Lower lobe of right lung (tissue), 2 donors: Measurements from ENCODE around the gene SLC11A2. TPM values are rescaled to one million over a fixed set of nuclear protein-coding genes. Genes with fewer than 3 reads are reported as not detected.
A peak's percentile ranks its signal among the peaks of the same experiment; 100 is the strongest.

Experiments used
- ATAC-seq, 2 donors: fragments of 200-7000 bp; cut with Tn5 transposase; one replicate each; pipeline ENCODE4 v1.9.1; 2020 to 2022; ENCODE audit warnings: mild to moderate bottlenecking in 2 of 2, moderate library complexity in 2 of 2
- DNase-seq: peaks from one replicate; pipeline ENCODE4 v3.0.0-alpha.2; 2020
- H3K27ac ChIP-seq: fragments of 200-600 bp; one replicate; pipeline ENCODE4 v1.8.0; 2022
- H3K27me3 ChIP-seq: fragments of 200-600 bp; one replicate; pipeline ENCODE4 v1.8.0; 2022; ENCODE audit warnings: low read depth
- H3K36me3 ChIP-seq: fragments of 200-600 bp; one replicate; pipeline ENCODE4 v1.8.0; 2022; ENCODE audit warnings: mild to moderate bottlenecking
- H3K4me1 ChIP-seq: fragments of 200-600 bp; one replicate; pipeline ENCODE4 v1.8.0; 2022
- H3K4me3 ChIP-seq: fragments of 200-600 bp; one replicate; pipeline ENCODE4 v1.8.0; 2022; ENCODE audit warnings: mild to moderate bottlenecking
- H3K9me3 ChIP-seq: fragments of 200-600 bp; one replicate; pipeline ENCODE4 v1.8.0; 2022
- intact Hi-C: fragments of 100-400 bp; cut with DNase I; formaldehyde crosslinking; loops from one replicate; pipeline ENCODE4 v1.11.0; 2022
- total RNA-seq: library from RNA; stranded (reverse); fragmentation: NEBNext Ultra II Directional; extraction: Animal tissue kit (Norgen Biotek cat#: 25700); gene quantifications from one replicate; pipeline ENCODE4 v1.2.1, GENCODE V29; 2021
- TF ChIP-seq, protein P1 (sequence below): fragments of 200-600 bp; IDR thresholded peaks from one replicate; pipeline ENCODE4 v1.8.0; 2022; ENCODE audit warnings: antibody characterized with exemption, mild to moderate bottlenecking
- donor health status: DM: no; HTN: yes; CAD: no; lungs with severe emphysema.

The SLC11A2 gene
- total RNA-seq, 1 donor from 2014 or later: 102 TPM

DNA sequence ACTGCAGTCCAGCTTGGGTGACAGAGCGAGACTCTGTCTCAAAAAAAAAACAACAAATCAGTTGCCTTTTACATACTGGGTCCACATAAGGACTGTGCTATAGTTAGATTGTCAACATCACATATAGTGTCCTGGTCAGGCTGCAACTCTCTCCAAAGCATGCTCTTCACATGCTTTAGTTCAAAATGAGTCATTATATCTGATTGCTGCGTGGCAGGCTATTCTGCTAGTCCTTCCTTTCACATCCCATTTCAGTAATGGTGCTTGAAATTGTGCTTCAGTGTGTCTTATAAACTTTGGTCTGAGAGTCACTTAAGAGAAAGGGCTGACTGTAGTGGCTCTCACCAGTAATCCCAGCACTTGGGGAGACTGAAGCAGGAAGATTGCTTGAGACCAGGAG lies 28.9 kb upstream of the SLC11A2 start:
- H3K27ac ChIP-seq: no peak overlapping the region
- ATAC-seq (no peak), DNase-seq (no peak)
- H3K4me1 ChIP-seq: peaks cover 8% of the 10 kb centered on the region
- TF ChIP-seq, protein P1, sequence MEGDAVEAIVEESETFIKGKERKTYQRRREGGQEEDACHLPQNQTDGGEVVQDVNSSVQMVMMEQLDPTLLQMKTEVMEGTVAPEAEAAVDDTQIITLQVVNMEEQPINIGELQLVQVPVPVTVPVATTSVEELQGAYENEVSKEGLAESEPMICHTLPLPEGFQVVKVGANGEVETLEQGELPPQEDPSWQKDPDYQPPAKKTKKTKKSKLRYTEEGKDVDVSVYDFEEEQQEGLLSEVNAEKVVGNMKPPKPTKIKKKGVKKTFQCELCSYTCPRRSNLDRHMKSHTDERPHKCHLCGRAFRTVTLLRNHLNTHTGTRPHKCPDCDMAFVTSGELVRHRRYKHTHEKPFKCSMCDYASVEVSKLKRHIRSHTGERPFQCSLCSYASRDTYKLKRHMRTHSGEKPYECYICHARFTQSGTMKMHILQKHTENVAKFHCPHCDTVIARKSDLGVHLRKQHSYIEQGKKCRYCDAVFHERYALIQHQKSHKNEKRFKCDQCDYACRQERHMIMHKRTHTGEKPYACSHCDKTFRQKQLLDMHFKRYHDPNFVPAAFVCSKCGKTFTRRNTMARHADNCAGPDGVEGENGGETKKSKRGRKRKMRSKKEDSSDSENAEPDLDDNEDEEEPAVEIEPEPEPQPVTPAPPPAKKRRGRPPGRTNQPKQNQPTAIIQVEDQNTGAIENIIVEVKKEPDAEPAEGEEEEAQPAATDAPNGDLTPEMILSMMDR: no peak
- H3K9me3 ChIP-seq: no peaks in the 10 kb centered on the region
- H3K27me3 ChIP-seq: no peaks in the 10 kb centered on the region
- intact Hi-C loops: no loop called here
- H3K4me3 ChIP-seq: no peak overlapping the region
- H3K36me3 ChIP-seq: peaks cover 99% of the 10 kb centered on the region

DNA sequence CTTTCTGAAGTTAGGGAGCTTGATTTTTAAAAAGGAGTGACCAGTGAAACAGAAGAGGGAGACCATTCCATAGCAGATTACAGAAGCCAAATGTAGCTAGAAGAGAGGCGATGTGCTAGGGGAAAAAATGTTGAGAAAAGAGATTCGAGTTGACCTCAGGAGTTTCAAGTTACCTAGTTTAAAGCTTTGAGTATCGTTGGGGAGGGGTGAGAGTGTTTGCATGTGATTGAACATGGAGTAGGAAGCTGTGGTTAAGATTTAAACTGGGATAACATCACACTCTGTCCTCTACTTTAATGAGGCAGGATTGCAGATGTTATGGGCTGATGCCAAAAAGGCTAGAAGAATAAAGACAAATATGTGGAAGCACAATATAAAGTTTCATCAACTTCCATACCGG lies 25.6 kb upstream of the SLC11A2 start:
- DNase-seq: no peak
- TF ChIP-seq, protein P1: no peak
- intact Hi-C loops: no loop called here
- H3K27ac ChIP-seq: no peak overlapping the region
- peaks cover 72% of the 10 kb centered on the region for H3K36me3 ChIP-seq
- H3K27me3 ChIP-seq: no peaks in the 10 kb centered on the region
- peaks cover 31% of the 10 kb centered on the region for H3K4me1 ChIP-seq
- H3K9me3 ChIP-seq: no peaks in the 10 kb centered on the region
- ATAC-seq: no peak
- H3K4me3 ChIP-seq: no peak overlapping the region

DNA sequence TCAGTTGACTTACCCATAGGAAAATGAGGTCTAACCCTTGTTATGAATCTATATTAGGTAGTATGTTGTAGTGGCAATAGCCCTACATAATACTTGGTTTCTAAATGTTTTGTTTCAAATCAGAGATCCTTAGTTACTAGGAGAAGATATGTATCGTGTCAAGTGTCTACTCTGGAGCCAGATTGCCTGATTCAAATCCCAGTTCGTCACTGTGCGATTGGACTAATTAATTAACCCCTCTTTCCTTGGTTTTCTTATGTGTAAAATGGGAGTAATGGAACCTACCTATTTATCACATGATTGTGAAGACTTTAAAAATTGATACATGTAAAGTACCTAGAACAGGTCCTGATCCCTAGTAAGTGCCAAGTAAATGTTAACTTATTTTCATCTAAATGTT lies 23.3 kb upstream of the SLC11A2 start:
- H3K27me3 ChIP-seq: no peaks in the 10 kb centered on the region
- H3K36me3 ChIP-seq: peaks cover 49% of the 10 kb centered on the region
- H3K4me3 ChIP-seq: peak overlapping the region; percentile 83
- H3K4me1 ChIP-seq: peaks cover 31% of the 10 kb centered on the region
- TF ChIP-seq, protein P1: no peak
- DNase-seq: no peak
- intact Hi-C loops: no loop called here
- ATAC-seq: no peak
- no peak overlapping the region for H3K27ac ChIP-seq
- H3K9me3 ChIP-seq: no peaks in the 10 kb centered on the region

DNA sequence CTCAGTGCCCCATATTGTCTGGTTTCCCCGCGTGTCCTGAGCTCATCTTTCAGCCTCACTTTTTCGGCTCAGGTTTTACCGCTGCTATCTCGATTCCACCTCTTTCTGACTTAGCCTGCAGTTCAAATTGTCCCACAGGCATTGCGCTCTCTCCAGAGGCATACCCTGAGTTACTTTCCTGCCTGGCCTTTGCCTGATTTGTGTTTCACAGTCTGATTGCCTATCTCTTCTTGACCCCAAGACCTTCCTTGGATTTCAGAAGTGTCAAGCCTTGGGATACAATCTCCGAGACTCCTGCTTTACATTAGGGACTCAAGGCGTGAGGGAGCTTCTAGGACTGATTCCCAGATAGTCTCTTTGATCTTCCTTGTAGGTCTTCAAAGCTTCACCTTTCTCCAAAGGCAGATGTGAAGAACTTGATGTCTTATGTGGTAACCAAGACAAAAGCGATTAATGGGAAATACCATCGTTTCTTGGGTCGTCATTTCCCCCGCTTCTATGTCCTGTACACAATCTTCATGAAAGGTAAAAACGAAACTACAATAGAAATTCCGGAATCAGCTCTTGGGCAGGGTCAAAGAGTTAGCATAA lies 22.6 kb upstream of the SLC11A2 start:
- TF ChIP-seq, protein P1: no peak
- Histone ChIP-seq H3K4me3 (peak overlapping the region; percentile 83), H3K27ac (peak overlapping the region; percentile 92), H3K4me1 (peaks cover 31% of the 10 kb centered on the region), H3K36me3 (peaks cover 41% of the 10 kb centered on the region), H3K27me3 (no peaks in the 10 kb centered on the region), H3K9me3 (no peaks in the 10 kb centered on the region)
- DNase-seq (no peak), ATAC-seq (peak in 1 of 2 donors; percentile 1)
- intact Hi-C loops: no loop called here

DNA sequence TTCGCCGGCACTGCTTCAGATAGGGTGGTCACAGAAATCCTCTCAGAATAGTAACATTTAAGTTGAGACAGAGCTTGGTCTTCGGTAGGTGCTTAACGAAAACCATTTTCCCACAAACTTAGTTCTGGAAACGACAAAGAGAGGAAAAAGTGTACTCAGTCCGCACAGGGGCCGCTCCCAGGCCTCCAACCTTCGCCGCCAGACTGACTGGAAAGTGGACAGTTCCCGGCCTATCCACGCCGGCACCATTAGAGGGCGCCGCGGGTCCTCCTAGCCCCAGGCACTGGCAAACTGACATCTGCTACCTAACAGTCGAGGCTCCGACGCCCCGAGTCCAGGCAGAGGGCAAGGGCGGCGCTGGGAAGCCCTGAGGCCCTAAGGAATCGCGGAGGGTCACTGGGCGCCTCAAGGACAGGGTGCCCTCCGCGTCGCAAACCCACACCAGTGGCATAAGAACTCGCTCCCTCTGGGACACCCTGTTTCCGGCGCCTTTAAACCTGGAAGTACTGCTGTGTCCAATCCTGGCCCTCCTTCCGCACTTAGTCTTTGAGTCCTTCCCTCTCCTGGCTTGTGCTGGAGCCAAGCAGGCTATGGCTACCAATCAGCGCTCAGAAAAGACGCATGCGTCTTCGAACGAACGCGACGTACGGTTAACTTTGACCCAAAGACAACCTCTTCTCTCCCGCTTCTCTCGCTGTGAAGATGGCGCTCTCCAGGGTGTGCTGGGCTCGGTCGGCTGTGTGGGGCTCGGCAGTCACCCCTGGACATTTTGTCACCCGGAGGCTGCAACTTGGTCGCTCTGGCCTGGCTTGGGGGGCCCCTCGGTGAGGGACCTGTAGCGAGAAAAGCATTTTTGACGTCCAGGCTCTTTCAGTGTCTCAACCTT lies 21.7 kb upstream of the SLC11A2 start, which contains the start of gene LETMD1:
TSS of gene LETMD1 (plus strand) at position 673 of the 886 bp plus-strand sequence. CDS start at position 703, 30 bp downstream.
- DNase-seq (peak; percentile 93), ATAC-seq (peak; percentile 99)
- intact Hi-C loops: no loop called here
- Histone ChIP-seq H3K4me3 (peak within 1 kb of the TSS; percentile 83), H3K36me3 (peaks cover 33% of the 10 kb centered on the region), H3K4me1 (peaks cover 31% of the 10 kb centered on the region), H3K27ac (peak within 1 kb of the TSS; percentile 92), H3K9me3 (no peaks in the 10 kb centered on the region), H3K27me3 (no peaks in the 10 kb centered on the region)
- TF ChIP-seq, protein P1: peak; percentile 92
